Measurements from ENCODE around the gene EFHD2.
"Not testable (repeated sequence)": the region's sequence is repeated elsewhere in the genome, so short reads cannot be mapped to it uniquely, and the experiment has no call there.

The EFHD2 gene

DNA sequence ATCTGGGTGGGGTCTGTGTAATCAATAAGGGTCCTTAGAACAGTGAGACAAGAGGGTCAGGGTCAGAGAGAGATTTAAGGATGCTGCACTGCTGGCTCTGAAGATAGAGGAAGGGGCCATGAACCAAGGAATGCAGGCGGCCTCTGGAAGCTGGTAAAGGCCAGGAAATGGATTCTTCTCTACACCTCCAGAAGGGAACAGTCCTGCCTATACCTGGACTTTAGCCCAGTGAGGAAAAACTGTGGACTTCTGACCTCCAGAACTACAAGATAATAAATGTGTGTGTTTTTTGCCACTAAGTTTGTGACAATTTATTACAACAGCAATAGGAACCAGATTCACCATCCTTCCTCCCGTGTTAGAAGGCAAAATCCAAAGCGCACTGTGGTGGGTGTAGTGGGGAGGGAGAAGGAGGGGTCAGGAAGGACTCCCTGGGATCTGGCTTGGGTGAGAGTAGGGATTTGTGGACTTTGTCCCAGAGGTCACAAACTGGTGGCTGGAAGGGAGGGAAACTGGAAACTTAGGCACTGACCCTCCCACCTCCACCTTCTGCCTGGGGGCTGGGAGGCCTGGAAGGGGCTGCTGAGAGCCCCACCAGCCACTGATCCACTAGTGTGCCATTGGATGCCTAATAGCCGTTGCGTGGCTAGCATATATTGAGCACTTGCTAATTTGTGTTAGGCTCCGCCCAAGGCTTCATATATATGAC, 41.5 kb downstream of the EFHD2 start:
- no peak for DNase-seq (ENCODE audit: low read depth in 1 of 2, low spot score in 1 of 2)

DNA sequence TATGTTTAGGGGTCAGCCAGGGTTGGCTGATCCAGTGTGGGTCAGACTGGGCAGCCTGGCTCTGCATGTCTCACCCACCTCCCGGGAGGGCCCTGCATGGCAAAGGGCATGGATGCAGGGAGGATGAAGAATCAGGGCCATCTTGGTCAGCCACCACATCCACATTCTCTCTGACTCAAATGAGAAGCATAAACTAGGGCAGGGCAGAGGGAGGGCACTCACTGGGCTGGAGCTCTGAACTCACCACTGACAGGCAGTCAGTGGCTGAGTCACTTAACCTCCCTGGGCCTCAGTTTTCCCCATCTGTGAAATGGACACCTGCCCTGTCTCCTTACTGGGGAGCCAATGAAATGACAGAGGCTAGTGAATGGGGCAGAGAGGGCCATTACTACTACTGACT, 42.5 kb downstream of the EFHD2 start:
- DNase-seq (ENCODE audit: low read depth in 1 of 2, low spot score in 1 of 2), result no peak

DNA sequence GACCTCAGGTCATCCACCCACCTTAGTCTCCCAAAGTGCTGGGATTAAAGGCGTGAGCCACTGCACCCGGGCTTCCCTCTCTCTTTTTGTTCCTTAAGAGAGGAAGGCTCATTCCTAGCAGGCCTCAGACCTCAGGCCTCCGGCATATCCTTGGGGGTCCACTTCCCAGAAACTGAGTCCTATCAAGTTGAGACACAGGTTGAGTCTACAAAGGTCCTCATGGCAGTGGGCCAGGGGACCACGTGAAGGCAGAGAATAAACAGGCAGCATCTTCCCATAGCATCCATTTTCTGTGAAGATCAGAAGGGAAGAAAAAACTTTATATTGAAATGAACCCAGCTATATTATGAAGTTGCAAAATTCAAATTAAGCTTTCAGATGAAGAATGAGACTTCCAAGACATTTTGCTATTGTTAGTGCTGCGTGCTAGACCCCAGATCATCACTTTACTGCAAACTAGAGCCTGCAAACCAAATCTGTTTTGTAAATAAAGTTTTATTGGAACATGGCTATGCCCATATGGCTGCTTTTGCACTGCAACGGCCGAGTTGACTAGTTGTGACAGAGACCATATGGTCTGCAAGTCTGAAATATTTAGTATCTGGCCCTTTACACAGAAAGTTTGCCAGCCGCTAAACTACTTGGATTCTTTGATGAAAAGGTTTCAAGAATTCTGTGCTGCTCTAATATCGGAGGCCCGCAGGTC, 43.3 kb downstream of the EFHD2 start:
- DNase-seq (ENCODE audit: low read depth in 1 of 2, low spot score in 1 of 2), result no peak

DNA sequence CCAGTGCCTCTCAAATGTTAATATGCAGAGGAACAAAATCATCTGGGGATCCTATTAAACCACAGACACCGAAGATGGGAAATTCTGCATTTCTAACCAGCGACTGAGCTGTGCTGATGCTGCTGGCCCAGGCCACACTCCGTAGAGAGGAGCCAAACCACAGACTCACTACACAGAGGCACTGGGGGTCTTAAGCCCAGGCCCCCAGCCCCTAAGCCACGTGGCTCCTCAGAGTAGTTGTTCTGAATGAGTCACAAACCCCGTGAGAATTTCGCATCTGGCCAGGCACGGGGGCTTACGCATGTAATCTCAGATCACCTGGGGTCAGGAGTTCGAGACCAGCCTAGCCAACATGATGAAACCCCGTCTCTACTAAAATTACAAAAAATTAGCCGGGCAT, 44.0 kb downstream of the EFHD2 start:
- no peak for DNase-seq (ENCODE audit: low read depth in 1 of 2, low spot score in 1 of 2)

DNA sequence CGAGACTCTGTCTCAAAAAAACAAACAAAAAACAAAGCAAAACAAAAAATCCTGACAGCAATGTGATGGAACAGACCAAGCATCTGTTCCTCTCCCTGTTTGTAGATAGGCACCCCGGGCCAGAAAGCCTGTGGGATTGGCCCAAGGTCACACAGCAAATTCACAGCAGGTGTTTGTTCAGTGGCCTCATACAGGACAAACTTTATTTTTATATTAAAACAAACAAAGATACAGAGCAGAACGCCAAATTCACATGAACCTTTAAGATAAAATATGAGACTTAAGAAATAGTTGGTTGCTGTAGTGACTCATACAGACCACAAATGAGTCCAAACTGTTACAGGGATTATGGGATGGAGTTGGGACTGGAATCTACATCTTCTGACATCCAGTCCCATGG, 44.6 kb downstream of the EFHD2 start:
- no peak for DNase-seq (ENCODE audit: low read depth in 1 of 2, low spot score in 1 of 2)

DNA sequence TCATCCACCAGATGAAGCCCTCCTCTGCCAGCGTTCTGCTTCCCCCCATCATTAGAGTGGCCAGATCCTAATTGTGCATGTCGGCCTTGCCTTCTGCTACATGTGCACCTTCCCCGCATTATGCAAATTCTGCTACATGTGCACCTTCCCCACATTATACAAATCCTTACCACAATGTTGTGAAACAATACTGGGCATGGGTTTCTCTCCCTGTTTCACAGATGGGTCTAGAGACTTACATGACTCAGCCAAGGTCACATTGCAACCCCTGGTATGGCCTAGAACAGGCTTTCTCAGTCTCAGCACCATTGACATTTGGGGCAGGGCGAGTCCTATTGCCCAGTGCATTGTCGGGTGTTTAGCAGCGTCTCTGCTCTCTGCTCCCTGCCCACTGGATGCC, 45.8 kb downstream of the EFHD2 start:
- no peak for DNase-seq (ENCODE audit: low read depth in 1 of 2, low spot score in 1 of 2)

DNA sequence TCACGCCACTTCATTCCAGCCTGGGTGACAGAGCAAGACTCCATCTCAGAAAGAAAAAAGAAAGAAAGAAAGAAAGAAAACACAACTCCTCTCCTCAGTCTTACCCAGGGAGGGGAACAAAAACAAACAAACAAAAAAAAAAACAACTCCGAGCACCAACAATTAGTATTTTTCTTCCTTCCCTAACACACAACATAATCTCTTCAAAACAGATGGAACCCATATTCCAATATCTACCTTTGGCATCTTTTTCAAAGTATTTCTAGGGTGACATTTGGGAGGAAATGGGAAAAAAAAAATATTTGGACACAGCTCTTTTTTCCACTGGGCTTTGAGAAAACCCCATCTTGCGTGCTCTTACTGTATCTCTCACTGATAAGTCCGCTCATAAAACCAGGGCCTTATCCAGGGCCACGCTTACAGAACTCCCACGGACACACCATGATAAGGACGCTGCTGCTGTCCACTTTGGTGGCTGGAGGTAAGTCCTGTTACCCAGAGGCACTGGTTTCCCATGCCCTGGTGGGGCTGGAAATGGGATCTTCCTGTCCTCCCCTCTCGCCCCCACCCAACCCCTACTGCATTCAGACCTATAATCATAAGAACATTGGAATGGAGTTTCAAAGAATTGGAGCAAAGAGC, 46.7 kb downstream of the EFHD2 start, which contains the start of gene CELA2A:
TSS of gene CELA2A (plus strand) at position 420 of the 642 bp plus-strand sequence. CDS start at position 442, 22 bp downstream.
- DNase-seq (ENCODE audit: low read depth in 1 of 2, low spot score in 1 of 2), result no peak

DNA sequence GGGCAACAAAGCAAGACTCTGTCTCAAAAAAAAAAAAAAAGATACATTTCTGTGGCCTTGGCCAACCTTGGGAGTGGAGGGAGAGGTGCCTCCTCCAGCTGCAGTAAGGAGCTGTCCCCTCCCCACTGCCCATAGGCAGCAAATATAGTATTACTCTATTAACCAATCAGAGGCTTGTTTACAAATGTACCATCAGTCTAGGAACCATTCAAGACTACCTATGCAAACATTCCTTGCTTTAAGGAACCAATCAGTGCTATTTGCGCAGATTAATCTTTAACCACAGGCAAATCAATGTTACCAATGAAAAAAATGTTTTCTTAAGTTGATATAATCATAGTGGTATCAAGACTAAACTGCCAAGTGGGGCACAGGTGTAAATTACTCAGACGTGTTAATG, 47.9 kb downstream of the EFHD2 start:
- no peak for DNase-seq (ENCODE audit: low read depth in 1 of 2, low spot score in 1 of 2)

DNA sequence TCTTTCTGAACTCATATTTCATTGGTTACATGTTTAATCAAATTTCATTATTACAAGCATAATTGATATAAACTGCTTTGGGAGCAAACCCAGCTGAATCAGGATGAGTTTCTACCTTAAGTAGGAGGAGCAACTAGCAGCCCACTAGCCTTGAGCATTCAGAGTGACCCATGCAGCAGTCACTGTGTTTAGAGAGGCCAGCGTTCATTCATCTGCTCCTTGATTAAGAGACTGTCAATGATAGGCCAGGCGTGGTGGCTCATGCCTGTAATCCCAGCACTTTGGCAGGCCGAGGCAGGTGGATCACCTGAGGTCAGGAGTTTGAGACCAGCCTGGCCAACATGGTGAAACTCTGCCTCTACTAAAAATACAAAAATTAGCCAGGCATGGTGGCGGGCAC, 48.7 kb downstream of the EFHD2 start:
- DNase-seq (ENCODE audit: low read depth in 1 of 2, low spot score in 1 of 2), result not testable (repeated sequence)

DNA sequence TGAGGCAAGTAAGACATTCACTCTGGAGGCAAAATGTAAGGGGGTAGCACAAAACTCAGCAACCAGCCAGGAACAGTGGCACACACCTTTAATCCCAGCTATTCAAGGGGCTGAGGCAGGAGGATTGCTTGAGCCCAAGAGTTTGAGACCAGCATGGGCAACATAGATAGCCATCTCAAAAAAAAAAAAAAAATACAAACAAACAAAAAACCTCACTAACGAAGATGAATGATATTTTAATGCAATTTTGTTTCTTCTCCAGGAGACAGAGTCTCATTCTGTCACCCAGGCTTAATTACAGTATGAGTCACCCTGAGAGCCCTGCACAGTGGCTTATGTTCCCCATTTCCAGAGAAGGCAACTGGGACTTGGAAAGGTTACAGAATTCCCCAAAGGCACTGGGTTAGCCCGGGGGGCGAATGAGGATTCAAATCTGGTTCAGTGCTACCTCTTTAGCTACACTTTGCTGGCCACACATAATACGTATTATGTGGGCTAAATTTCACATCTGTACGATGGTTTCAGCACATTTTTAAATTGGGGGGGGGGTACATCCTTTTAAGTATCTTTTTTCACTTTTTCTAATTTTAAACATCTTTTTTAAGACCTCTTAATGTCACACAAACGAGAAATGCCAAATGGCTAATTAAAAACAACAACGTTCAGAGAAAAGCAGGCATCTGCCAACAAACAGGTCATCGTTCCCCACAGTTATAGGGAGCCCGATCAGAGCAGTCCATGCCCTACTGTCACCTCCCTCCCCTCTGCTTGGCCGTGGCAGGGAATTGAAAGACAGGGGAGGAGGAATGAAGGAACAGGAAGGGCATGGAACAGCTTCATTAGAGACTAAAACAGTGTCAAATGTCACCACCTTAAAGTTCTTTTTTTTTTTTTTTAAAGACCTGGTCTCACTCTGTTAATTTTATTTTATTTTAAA, 50.4 kb downstream of the EFHD2 start:
- no peak for DNase-seq (ENCODE audit: low read depth in 1 of 2, low spot score in 1 of 2)

DNA sequence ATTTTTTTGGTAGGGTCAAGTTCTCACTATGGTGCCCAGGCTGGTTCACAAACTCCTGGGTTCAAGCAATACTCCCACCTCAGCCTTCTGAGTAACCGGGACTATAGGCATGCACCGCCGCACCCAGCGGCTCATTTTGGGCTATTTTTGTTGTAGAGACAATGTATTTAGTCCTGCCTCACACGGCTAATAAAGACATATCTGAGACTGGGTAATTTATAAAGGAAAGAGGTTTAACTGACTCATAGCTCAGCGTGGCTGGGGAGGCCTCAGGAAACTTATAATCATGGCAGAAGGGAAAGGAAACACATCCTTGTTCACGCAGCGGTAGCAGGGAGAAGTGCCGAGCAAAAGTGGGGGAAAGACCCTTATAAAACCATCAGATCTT, 51.0 kb downstream of the EFHD2 start:
- DNase-seq (ENCODE audit: low read depth in 1 of 2, low spot score in 1 of 2), result no peak

DNA sequence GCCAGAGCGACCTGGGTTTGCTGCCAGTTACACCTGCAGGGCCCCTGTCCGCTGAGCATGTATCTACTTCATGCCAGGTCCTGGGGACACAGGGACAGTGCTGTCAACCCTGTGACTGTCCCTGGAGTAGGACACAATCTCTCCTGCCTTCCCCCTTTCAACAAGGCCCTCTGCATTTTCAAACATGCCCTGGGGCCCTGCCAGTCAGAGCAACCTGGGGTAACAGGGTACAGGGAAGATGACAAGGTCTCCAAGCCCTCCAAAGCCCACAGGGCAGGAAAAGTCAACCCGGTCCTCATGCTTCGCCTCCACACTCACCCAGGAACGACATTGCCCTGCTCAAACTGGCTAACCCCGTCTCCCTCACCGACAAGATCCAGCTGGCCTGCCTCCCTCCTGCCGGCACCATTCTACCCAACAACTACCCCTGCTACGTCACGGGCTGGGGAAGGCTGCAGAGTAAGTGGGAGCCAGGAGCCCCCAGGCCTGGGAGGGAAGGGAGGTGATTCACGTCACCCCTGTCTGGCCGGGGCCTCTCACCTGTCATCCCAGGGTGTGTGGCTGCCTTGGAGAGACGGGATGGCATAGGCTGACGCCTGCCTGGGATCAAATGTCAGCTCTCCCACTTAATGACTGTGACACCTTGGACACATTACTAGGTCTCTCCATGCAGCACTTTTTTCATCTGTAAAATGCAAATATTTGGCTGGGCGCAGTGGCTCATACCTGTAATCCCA, 53.5 kb downstream of the EFHD2 start:
- DNase-seq (ENCODE audit: low read depth in 1 of 2, low spot score in 1 of 2), result not testable (repeated sequence)

DNA sequence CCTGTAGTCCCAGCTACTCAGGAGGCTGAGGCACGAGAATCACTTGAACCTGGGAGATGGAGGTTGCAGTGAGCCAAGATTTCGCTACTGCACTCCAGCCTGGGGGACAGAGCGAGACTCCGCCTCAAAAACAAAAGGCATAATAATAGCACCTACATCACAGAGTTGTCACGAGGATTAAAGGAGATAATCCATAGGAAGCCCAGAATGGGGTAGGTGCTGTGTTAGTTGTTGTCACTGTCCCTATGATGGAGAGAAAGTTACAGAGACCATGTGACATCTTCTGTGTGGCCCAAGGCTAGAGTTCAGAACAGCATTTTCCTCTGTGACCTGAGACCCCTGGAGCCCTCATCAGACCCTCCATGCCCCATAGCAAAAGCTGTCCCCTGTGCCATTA, 54.2 kb downstream of the EFHD2 start:
- DNase-seq (ENCODE audit: low read depth in 1 of 2, low spot score in 1 of 2), result not testable (repeated sequence)

DNA sequence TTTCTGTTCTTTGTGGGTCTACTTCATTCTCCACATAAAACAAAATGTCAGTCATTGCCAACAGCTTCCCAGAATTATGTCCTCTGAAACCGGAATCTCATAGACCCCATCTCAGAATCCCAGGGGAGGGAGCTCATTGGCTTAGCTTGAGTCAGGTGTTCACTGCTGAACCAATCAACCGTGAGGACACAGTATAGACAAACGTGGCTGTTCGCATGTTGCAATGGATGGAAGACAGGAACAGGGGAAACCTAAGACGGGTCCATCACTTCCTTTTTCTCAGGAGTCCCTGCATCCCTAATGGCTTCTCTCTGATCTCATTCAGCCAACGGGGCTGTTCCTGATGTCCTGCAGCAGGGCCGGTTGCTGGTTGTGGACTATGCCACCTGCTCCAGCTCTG, 56.0 kb downstream of the EFHD2 start:
- DNase-seq (ENCODE audit: low read depth in 1 of 2, low spot score in 1 of 2), result no peak

DNA sequence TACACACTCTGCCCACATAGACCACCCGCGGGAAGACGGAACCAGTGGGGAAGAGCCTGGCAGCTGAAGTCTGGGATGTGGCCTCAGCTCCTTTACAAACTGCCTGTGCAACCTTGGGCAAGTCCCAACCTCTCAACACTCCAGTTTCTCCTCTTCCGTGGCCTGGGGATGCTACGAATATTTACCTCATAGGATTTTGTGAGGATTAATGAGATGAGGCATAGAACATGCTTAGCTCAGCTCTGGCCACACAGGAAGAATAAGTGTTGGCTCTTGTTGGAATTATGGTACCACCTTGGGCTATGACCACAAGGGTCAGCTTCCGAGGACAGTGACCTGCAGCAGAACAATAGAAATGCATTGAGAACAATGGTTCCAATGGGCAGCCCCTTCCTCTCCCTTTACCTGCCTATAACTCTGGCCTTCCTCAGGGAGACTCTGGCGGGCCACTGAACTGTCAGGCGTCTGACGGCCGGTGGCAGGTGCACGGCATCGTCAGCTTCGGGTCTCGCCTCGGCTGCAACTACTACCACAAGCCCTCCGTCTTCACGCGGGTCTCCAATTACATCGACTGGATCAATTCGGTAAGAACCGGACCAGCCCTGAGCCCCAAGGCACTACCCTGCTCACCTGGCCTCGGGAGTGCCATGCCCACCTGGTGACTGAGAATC, 57.4 kb downstream of the EFHD2 start:
- DNase-seq (ENCODE audit: low read depth in 1 of 2, low spot score in 1 of 2), result not testable (repeated sequence)

DNA sequence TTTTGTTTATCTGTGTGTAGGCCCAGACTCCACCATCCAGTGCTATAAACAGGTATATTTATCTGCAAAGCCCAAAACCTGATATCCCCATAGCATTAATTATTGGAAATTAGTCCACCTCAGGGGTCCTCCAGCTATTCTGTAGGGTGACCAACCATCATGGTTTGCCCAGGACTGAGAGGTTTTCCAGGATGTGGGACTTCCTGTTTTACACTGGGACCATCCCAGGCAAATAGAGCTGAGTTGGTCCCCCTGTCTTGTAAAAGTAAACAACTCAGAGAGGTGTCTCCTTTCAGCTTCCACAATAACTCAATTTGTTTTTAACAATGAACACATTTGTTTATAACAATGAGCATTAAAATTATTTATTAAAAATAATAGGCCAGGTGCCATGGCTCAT, 58.5 kb downstream of the EFHD2 start:
- no peak for DNase-seq (ENCODE audit: low read depth in 1 of 2, low spot score in 1 of 2)

DNA sequence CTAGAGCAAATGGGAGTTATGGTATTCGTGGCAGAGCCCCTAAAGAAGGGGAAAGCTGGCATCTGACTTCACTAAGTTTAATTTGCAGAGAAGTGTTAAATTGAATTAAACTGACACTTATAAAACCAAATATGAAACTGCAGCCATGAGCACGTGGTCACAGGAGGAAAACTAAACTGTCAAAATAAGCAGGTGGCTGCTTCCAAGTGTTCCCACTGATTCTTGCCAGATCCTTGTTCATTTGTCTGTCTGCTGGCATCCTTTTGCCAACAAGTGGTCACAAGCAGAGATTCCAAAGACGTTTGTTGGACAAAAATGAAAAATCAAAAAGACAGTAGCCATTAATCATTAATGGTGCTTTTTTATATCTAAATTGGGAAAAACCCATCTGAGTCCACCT, 59.7 kb downstream of the EFHD2 start:
- DNase-seq (ENCODE audit: low read depth in 1 of 2, low spot score in 1 of 2), result no peak

DNA sequence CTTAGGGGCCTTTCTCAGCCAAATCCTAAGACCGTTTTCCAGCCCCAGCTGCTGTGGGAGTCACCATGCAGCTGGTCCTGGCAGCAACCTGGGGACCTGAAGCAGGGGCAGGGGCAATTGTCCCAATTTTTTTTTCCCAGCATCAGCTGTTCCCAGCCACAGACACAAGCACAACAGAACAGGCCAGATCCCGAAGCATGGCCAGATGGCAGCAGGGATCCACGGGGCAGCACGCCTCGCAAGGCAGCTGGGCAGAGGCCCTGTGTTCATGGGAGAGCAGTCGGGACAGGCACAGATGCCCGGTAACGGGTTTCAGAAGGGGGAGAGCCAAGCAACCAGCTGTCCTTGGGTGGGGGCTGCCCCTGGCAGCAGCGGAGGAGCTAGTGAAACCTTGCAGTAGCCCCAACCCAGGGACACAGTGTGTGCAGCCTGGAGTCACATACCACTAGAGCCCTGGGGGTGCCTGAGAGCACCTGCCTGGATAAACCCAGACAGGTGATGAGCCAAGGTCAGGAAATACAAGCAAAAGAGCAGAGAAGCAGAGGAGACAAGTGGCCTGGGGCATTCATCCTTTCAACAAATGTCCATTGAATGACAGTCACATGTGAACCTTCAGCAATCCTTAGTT, 60.2 kb downstream of the EFHD2 start:
- DNase-seq (ENCODE audit: low read depth in 1 of 2, low spot score in 1 of 2), result not testable (repeated sequence)

DNA sequence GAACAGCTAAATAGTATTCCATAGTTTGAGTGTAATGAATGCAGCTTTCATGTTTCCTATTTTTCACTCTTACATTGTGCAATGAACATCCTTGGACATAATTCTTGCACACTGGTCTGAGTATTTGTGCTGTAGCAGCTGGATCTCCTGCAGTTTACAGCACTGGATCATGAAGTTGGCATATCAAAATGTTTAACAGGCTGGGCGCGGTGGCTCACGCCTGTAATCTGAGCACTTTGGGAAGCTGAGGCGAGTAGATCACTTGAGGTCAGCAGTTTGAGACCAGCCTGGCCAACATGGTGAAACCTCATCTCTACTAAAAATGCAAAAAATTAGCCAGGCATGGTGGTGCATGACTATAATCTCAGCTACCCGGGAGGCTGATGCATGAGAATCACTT, 61.4 kb downstream of the EFHD2 start:
- DNase-seq (ENCODE audit: low read depth in 1 of 2, low spot score in 1 of 2), result not testable (repeated sequence)

Measured in stimulated activated CD4-positive, alpha-beta T cell treated with anti-CD3 and anti-CD28 coated beads, Interleukin-15, amount 100 ng/mL, for 1 hour (primary cell).